HCT116 (cell line): ENCODE data around the gene CLCF1. TPM values are rescaled to one million over a fixed set of nuclear protein-coding genes. Genes with fewer than 3 reads are reported as not detected.

Experiments used
- ATAC-seq: fragments of 200-7000 bp; cut with Tn5 transposase; 2 replicates; pipeline ENCODE4 v1.9.1; 2020; ENCODE audit warnings: mild to moderate bottlenecking, moderate library complexity
- BruUV-seq: library from RNA; stranded (reverse); fragments of 400-500 nt; replicated peaks from 2 replicates; lab custom pipeline; 2021; lab: Mats Ljungman, UMichigan
- CTCF ChIA-PET: fragments of 300-600 bp; sonication (Branson Sonifier 250); formaldehyde crosslinking; loops from one replicate; lab custom pipeline; 2021; ENCODE audit warnings: antibody characterized with exemption; lab: Charles Lee
- POLR2A ChIA-PET: fragments of 300-600, 350-600 bp; sonication (Branson Sonifier 250); formaldehyde crosslinking; loops from one replicate; lab custom pipeline; 2021; ENCODE audit warnings: antibody characterized with exemption; lab: Charles Lee
- RAD21 ChIA-PET, 2 experiments: fragments of 300-600 bp; sonication (Branson Sonifier 250); formaldehyde crosslinking; loops; one replicate each; lab custom pipeline; 2023; ENCODE audit warnings: low total read pairs in 2 of 2; ENCODE audit not compliant: uncharacterized antibody in 2 of 2, unreplicated experiment in 2 of 2, low non-redundant PET in 1 of 2; lab: Charles Lee
- DNase-seq: peaks from one replicate; pipeline ENCODE4 v3.0.0-alpha.2; 2010; ENCODE audit warnings: low read depth, low spot score
- H2AFZ ChIP-seq: fragments of 200-600 bp; shearing (Covaris generic), sonication (generic); 2 replicates; pipeline ENCODE4 v1.6.1; 2017; ENCODE audit warnings: low read depth, mixed run types, mixed read lengths, antibody characterized with exemption, low read length; ENCODE audit not compliant: poor library complexity, severe bottlenecking
- H3K27ac ChIP-seq: 2 replicates; pipeline ENCODE4 v1.5.1; 2012; ENCODE audit warnings: low read depth, low read length
- H3K27me3 ChIP-seq: fragments of 200-600 bp; sonication (generic); 2 replicates; pipeline ENCODE4 v1.6.1; 2016; ENCODE audit warnings: mixed run types, low read length, mixed read lengths; ENCODE audit not compliant: insufficient read depth
- H3K36me3 ChIP-seq, 2 experiments: fragments of 200-500 bp in 1 of 2; fragments of 200-600 bp in 1 of 2; sonication (Bioruptor generic) in 1 of 2; sonication (generic) in 1 of 2; 2 replicates each; pipeline versions ENCODE4 v1.5.1 to v1.6.1; 2014 to 2016; ENCODE audit warnings: low read length in 2 of 2, inconsistent platforms in 1 of 2, mixed read lengths in 1 of 2, mixed run types in 1 of 2; ENCODE audit not compliant: insufficient read depth in 2 of 2, control insufficient read depth in 1 of 2
- H3K4me1 ChIP-seq, 2 experiments: fragments of 200-600 bp in 1 of 2; sonication (generic) in 1 of 2; 2 replicates each; pipeline versions ENCODE4 v1.5.1 to v1.6.1; 2012 to 2017; ENCODE audit warnings: low read length in 2 of 2, inconsistent platforms in 1 of 2, mild to moderate bottlenecking in 1 of 2, mixed read lengths in 1 of 2, mixed run types in 1 of 2, moderate library complexity in 1 of 2; ENCODE audit not compliant: insufficient read depth in 2 of 2, control insufficient read depth in 1 of 2
- H3K4me2 ChIP-seq: fragments of 200-600 bp; sonication (generic); 2 replicates; pipeline ENCODE4 v1.6.1; 2017; ENCODE audit warnings: mixed run types, low read length, mixed read lengths
- H3K4me3 ChIP-seq, 2 experiments: fragments of 200-600 bp in 1 of 2; sonication (generic) in 1 of 2; replicated peaks in 1 of 2; 2 replicates each; pipeline ENCODE4 v1.5.1; 2011 to 2016; ENCODE audit warnings: low read length in 2 of 2, control low read depth in 1 of 2, low read depth in 1 of 2, mild to moderate bottlenecking in 1 of 2, mixed read lengths in 1 of 2, mixed run types in 1 of 2
- H3K79me2 ChIP-seq: fragments of 200-600 bp; sonication (generic); 2 replicates; pipeline ENCODE4 v1.6.1; 2017; ENCODE audit warnings: mild to moderate bottlenecking, mixed run types, low read length, moderate library complexity, mixed read lengths; ENCODE audit not compliant: insufficient read depth
- H3K9ac ChIP-seq: fragments of 200-600 bp; sonication (generic); 2 replicates; pipeline ENCODE4 v1.6.1; 2016; ENCODE audit warnings: low read length, mixed read lengths
- H3K9me2 ChIP-seq: fragments of 200-600 bp; sonication (generic), shearing (Covaris generic); 2 replicates; pipeline ENCODE4 v1.6.1; 2017; ENCODE audit warnings: mixed run types, mild to moderate bottlenecking, moderate library complexity; ENCODE audit not compliant: insufficient read depth
- H3K9me3 ChIP-seq, 2 experiments: fragments of 200-500 bp in 1 of 2; fragments of 200-600 bp in 1 of 2; sonication (Bioruptor generic) in 1 of 2; sonication (generic) in 1 of 2; 2 replicates each; pipeline ENCODE4 v1.6.1; 2014 to 2017; ENCODE audit warnings: low read length in 2 of 2, mixed read lengths in 2 of 2, inconsistent platforms in 1 of 2, low read depth in 1 of 2, mild to moderate bottlenecking in 1 of 2, mixed run types in 1 of 2, moderate library complexity in 1 of 2; ENCODE audit not compliant: control insufficient read depth in 1 of 2, insufficient read depth in 1 of 2
- H4K20me1 ChIP-seq: fragments of 200-600 bp; sonication (generic), shearing (Covaris generic); 2 replicates; pipeline ENCODE4 v1.6.1; 2017; ENCODE audit warnings: mixed run types, mild to moderate bottlenecking, moderate library complexity; ENCODE audit not compliant: insufficient read depth
- CBX3 ChIP-seq: IDR thresholded peaks from 2 replicates; pipeline ENCODE4 v1.6.1; 2012; ENCODE audit warnings: low read depth
- ELF1 ChIP-seq: IDR thresholded peaks from 2 replicates; pipeline ENCODE4 v1.6.1; 2012; ENCODE audit warnings: low read depth, borderline replicate concordance
- MAX ChIP-seq: IDR thresholded peaks from 2 replicates; pipeline ENCODE4 v1.6.1; 2012
- POLR2AphosphoS5 ChIP-seq: IDR thresholded peaks from 2 replicates; pipeline ENCODE4 v1.6.1; 2011; ENCODE audit warnings: mild to moderate bottlenecking, low read depth, low read length, moderate library complexity
- RAD21 ChIP-seq: IDR thresholded peaks from 2 replicates; pipeline ENCODE4 v1.6.1; 2012; ENCODE audit warnings: low read depth, mild to moderate bottlenecking
- SIN3A ChIP-seq: IDR thresholded peaks from 2 replicates; pipeline ENCODE4 v1.6.1; 2012; ENCODE audit warnings: low read depth
- SRF ChIP-seq: IDR thresholded peaks from 2 replicates; pipeline ENCODE4 v1.6.1; 2012; ENCODE audit warnings: low read depth
- TCF7L2 ChIP-seq: IDR thresholded peaks from 2 replicates; pipeline ENCODE4 v1.7.0; 2011; ENCODE audit warnings: borderline replicate concordance, inconsistent platforms; ENCODE audit not compliant: insufficient read depth, insufficient read length; ENCODE audit errors: extremely low read depth
- ZFX ChIP-seq: fragments of 450-650 bp; IDR thresholded peaks from 2 replicates; pipeline ENCODE4 v1.6.1; 2017
- intact Hi-C: fragments of 100-400 bp; cut with micrococcal nuclease; formaldehyde crosslinking; loops from 2 replicates; pipeline ENCODE4 v1.10.0; 2022
- total RNA-seq: library from RNA; stranded (reverse); gene quantifications from one replicate; pipeline ENCODE4 v1.2.1, GENCODE V29; 2021; ENCODE audit not compliant: unreplicated experiment
- TF ChIP-seq, protein P1 (sequence below), 3 experiments: fragments of 200-600 bp in 1 of 3; sonication (generic) in 1 of 3; IDR thresholded peaks in 2 of 3; conservative IDR thresholded peaks in 1 of 3; 2 replicates each; pipeline ENCODE4 v1.5.1; 2012 to 2017; ENCODE audit warnings: low read depth in 2 of 3, low read length in 2 of 3, antibody characterized with exemption in 1 of 3, borderline replicate concordance in 1 of 3, control low read depth in 1 of 3, mild to moderate bottlenecking in 1 of 3, mixed read lengths in 1 of 3, mixed run types in 1 of 3, moderate library complexity in 1 of 3; ENCODE audit not compliant: insufficient read depth in 1 of 3
- TF ChIP-seq, protein P2 (sequence below): IDR thresholded peaks from 2 replicates; pipeline ENCODE4 v1.6.1; 2011; ENCODE audit warnings: mild to moderate bottlenecking, low read length, moderate library complexity; ENCODE audit not compliant: insufficient replicate concordance; ENCODE audit errors: extremely low read depth

CLCF1 gene
- total RNA-seq, 1 experiment from 2014 or later, result 12.2 TPM

GRCh38 chr11:67349457-67349856 lies 23.9 kb downstream of the CLCF1 start:
- H3K36me3 ChIP-seq, result no peaks in the 10 kb centered on the region
- intact Hi-C loops, result no loop called here
- no peak overlapping the region for H3K4me3 ChIP-seq
- ChIA-PET POLR2A (no interaction called here), RAD21 (no interaction called here), CTCF (interaction anchor here (0.8 to 16.6 kb wide), 3 partner anchors 27 to 52 kb away, joined by 3 to 456 read pairs (median 5); partner anchors contain the start of genes CLCF1 and PPP1CA)
- no peak overlapping the region for H3K4me2 ChIP-seq
- DNase-seq (no peak), ATAC-seq (no peak)
- no peak overlapping the region for H3K27ac ChIP-seq
- no TSS peak for BruUV-seq
- H3K27me3 ChIP-seq, result no peaks in the 10 kb centered on the region
- H3K79me2 ChIP-seq, result no peaks in the 10 kb centered on the region; the same call in 1 of the 2 replicates
- H3K9me3 ChIP-seq, result no peaks in the 10 kb centered on the region
- H3K9me2 ChIP-seq, result no peaks in the 10 kb centered on the region
- no peak for TF ChIP-seq POLR2AphosphoS5
- no peak for TF ChIP-seq CBX3
- TF ChIP-seq, protein P1, sequence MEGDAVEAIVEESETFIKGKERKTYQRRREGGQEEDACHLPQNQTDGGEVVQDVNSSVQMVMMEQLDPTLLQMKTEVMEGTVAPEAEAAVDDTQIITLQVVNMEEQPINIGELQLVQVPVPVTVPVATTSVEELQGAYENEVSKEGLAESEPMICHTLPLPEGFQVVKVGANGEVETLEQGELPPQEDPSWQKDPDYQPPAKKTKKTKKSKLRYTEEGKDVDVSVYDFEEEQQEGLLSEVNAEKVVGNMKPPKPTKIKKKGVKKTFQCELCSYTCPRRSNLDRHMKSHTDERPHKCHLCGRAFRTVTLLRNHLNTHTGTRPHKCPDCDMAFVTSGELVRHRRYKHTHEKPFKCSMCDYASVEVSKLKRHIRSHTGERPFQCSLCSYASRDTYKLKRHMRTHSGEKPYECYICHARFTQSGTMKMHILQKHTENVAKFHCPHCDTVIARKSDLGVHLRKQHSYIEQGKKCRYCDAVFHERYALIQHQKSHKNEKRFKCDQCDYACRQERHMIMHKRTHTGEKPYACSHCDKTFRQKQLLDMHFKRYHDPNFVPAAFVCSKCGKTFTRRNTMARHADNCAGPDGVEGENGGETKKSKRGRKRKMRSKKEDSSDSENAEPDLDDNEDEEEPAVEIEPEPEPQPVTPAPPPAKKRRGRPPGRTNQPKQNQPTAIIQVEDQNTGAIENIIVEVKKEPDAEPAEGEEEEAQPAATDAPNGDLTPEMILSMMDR (IDR thresholded peaks at IDR 0.05 in 2 of 3, conservative IDR thresholded peaks at IDR 0.05 in 1 of 3; ENCODE audit: borderline replicate concordance in 1 of 3, insufficient read depth in 1 of 3, low read depth in 2 of 3, low read length in 2 of 3), result no peak
- no peak for TF ChIP-seq MAX
- no peak for TF ChIP-seq TCF7L2
- TF ChIP-seq SIN3A, result no peak
- TF ChIP-seq ZFX, result no peak
- TF ChIP-seq SRF, result no peak
- TF ChIP-seq, protein P2, sequence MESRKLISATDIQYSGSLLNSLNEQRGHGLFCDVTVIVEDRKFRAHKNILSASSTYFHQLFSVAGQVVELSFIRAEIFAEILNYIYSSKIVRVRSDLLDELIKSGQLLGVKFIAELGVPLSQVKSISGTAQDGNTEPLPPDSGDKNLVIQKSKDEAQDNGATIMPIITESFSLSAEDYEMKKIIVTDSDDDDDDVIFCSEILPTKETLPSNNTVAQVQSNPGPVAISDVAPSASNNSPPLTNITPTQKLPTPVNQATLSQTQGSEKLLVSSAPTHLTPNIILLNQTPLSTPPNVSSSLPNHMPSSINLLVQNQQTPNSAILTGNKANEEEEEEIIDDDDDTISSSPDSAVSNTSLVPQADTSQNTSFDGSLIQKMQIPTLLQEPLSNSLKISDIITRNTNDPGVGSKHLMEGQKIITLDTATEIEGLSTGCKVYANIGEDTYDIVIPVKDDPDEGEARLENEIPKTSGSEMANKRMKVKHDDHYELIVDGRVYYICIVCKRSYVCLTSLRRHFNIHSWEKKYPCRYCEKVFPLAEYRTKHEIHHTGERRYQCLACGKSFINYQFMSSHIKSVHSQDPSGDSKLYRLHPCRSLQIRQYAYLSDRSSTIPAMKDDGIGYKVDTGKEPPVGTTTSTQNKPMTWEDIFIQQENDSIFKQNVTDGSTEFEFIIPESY, result no peak
- TF ChIP-seq ELF1, result no peak
- no peak for TF ChIP-seq RAD21
- no peak overlapping the region for H3K9ac ChIP-seq
- no peak overlapping the region for H2AFZ ChIP-seq
- no peaks in the 10 kb centered on the region for H4K20me1 ChIP-seq
- peaks cover 28 to 74% of the 10 kb centered on the region in 2 experiments for H3K4me1 ChIP-seq
